ENCODE data around the gene HSD17B1. TPM values are rescaled to one million over a fixed set of nuclear protein-coding genes. Genes with fewer than 3 reads are reported as not detected.
A peak's percentile ranks its signal among the peaks of the same experiment; 100 is the strongest.

Gene HSD17B1
- total and polyA plus RNA-seq, 2 of the 4 experiments (the other 2 are of a cell fraction), result 0.72 to 1.4 TPM

DNA sequence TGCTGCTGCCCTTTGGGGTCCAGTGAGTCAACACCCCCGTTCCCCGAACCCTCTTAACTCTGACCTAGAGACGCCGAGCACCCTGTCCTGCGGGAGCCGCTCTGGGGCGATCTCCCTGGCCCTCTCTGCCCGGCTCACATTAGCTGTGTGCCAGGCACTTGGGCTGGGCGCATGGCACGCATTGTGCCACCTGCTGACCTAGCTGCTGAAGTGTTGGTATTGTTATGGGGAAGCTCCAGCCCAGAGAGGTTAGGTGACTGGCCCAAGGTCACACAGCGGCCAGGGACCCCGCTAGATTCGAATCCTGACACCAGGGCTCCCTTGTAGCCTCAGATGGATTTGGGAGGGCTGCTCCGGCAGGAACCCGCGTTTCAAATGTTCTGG, 1.1 kb downstream of the HSD17B1 start:
- Histone ChIP-seq H2AK9ac (replicated peaks; ENCODE audit: low read depth, low read length, poor library complexity) (peak overlapping the region; percentile 90), H3K14ac (replicated peaks; ENCODE audit: low read depth, low read length) (peak overlapping the region; percentile 95; the same call in 1 of the 2 replicates), H3K4me3 (ENCODE audit: insufficient read depth, low read depth, low read length) (peak overlapping the region; percentile 95), H3K18ac (ENCODE audit: low read depth, low read length) (no peak overlapping the region), H4K5ac (ENCODE audit: low read depth, low read length) (no peak overlapping the region), H3K4me2 (ENCODE audit: low read depth, low read length) (peak overlapping the region; percentile 92), H3K36me3 (ENCODE audit: control insufficient read depth, insufficient read depth, low read length) (peaks cover 4% of the 10 kb centered on the region; the same call in 1 of the 2 replicates), H3K9me3 (ENCODE audit: control insufficient read depth, insufficient read depth, low read length) (no peaks in the 10 kb centered on the region), H3K27ac (ENCODE audit: insufficient read depth, low read length) (peak overlapping the region; percentile 98), H4K8ac (ENCODE audit: low read depth in 2 of 2, low read length in 2 of 2) (peak overlapping the region; percentile 94 to 98; a peak in 3 of 4 replicates), H2BK5ac (ENCODE audit: low read depth, low read length, poor library complexity, severe bottlenecking) (peak overlapping the region; percentile 83), H3K23ac (ENCODE audit: low read depth, low read length) (0 out of 2 replicates have a peak overlapping the region, but pooled peaks have one; percentile 12), H3K4ac (ENCODE audit: low read depth, low read length) (peak overlapping the region; percentile 97), H4K91ac (ENCODE audit: insufficient read depth, low read depth, low read length) (peak overlapping the region; percentile 88; the same call in 1 of the 2 replicates), H3K79me1 (ENCODE audit: low read depth in 1 of 2, low read length in 2 of 2) (peaks cover 11 to 49% of the 10 kb centered on the region in 2 experiments), H2BK20ac (ENCODE audit: low read depth, low read length) (no peak overlapping the region), H3K27me3 (ENCODE audit: control insufficient read depth, insufficient read depth, low read length) (no peaks in the 10 kb centered on the region), H3K9ac (ENCODE audit: low read depth, low read length) (peak overlapping the region; percentile 98), H4K20me1 (ENCODE audit: insufficient read depth, low read length) (no peaks in the 10 kb centered on the region), H3K56ac (ENCODE audit: extremely low read depth, insufficient read depth, low read length) (no peak overlapping the region), H3K4me1 (ENCODE audit: control insufficient read depth, insufficient read depth, low read length) (peaks cover 5% of the 10 kb centered on the region), H2AFZ (replicated peaks; ENCODE audit: low read length, poor library complexity) (peak overlapping the region; percentile 90), H2BK15ac (ENCODE audit: low read depth, low read length) (no peak overlapping the region), H2AK5ac (ENCODE audit: low read depth, low read length) (peak overlapping the region; percentile 93), H2BK120ac (ENCODE audit: low read depth, low read length) (no peak overlapping the region), H3K9me1 (ENCODE audit: insufficient read depth, low read length) (no peaks in the 10 kb centered on the region)
- ChIA-PET CTCF (no interaction called here), POLR2A (ENCODE audit: unreplicated experiment) (interaction anchor here (0.5 kb wide), 2 partner anchors 124 to 198 kb away, joined by 3 read pairs; no protein-coding TSS in a partner anchor)
- BruUV-seq (replicated peaks), result no TSS peak
- in situ Hi-C loops (cut with MboI; ENCODE audit: low sequenced_read_pairs) (no loop called here), dilution Hi-C loops (cut with HindIII; ENCODE audit: low sequenced_read_pairs, unreplicated experiment) (no loop called here), intact Hi-C loops (cut with micrococcal nuclease) (no loop called here)
- ATAC-seq (ENCODE audit: low read depth) (no peak), DNase-seq (no peak)
- TF ChIP-seq CEBPB (IDR thresholded peaks at IDR 0.05; ENCODE audit: low read depth, low read length) (no peak), CTCF (conservative IDR thresholded peaks at IDR 0.05; ENCODE audit: low read depth, low read length) (0 out of 2 replicates have a peak, but pooled peaks have one; percentile 4), CHD1 (IDR thresholded peaks at IDR 0.05; ENCODE audit: low read depth, low read length) (no peak)
- 25% methylated on average over 4 of the region's 16 CpGs; no CpG with 5 or more reads in 1 of the 2 experiments for WGBS, 2 experiments (ENCODE audit: extremely low coverage in 2 of 2, insufficient read length in 1 of 2)

Data from IMR-90 (cell line).